Chondrocyte (in vitro differentiated cells): ENCODE measurements around the gene GPR152. TPM values are rescaled to one million over a fixed set of nuclear protein-coding genes. Genes with fewer than 3 reads are reported as not detected.
"Not testable (repeated sequence)": the region's sequence is repeated elsewhere in the genome, so short reads cannot be mapped to it uniquely, and the experiment has no call there.

Source experiments
- DNase-seq: peaks from one replicate; pipeline ENCODE4 v3.0.0; 2021; ENCODE audit warnings: mixed read lengths, low spot score
- H3K27ac Mint-ChIP-seq: one replicate; pipeline ENCODE4 v1.8.0; 2021; ENCODE audit warnings: mild to moderate bottlenecking, moderate library complexity, mixed read lengths; ENCODE audit not compliant: unreplicated experiment
- H3K27me3 Mint-ChIP-seq: 2 replicates; pipeline ENCODE4 v1.8.0; 2021; ENCODE audit warnings: low read depth, mixed read lengths
- H3K36me3 Mint-ChIP-seq: 2 replicates; pipeline ENCODE4 v1.8.0; 2021; ENCODE audit warnings: low read depth, mixed read lengths
- H3K4me1 Mint-ChIP-seq: 2 replicates; pipeline ENCODE4 v1.8.0; 2021; ENCODE audit warnings: low read depth, mild to moderate bottlenecking, mixed read lengths
- H3K4me3 Mint-ChIP-seq: one replicate; pipeline ENCODE4 v1.8.0; 2021; ENCODE audit warnings: mild to moderate bottlenecking, moderate library complexity, mixed read lengths; ENCODE audit not compliant: unreplicated experiment
- H3K9me3 Mint-ChIP-seq: 2 replicates; pipeline ENCODE4 v1.8.0; 2021; ENCODE audit warnings: low read depth, mixed read lengths
- CTCF ChIP-seq: fragments of 200-600 bp; sonication (generic); IDR thresholded peaks from 2 replicates; pipeline ENCODE4 v1.5.0; 2021; ENCODE audit warnings: antibody characterized with exemption, mild to moderate bottlenecking, moderate library complexity
- total RNA-seq: library from RNA; stranded (reverse); gene quantifications from 3 replicates; pipeline ENCODE4 v1.2.1, GENCODE V29; 2021

Gene GPR152
- total RNA-seq, 1 donor from 2014 or later: not detected

- no peak overlapping the region for H3K4me3 Mint-ChIP-seq
- no peaks in the 10 kb centered on the region for H3K9me3 Mint-ChIP-seq
- no peaks in the 10 kb centered on the region for H3K27me3 Mint-ChIP-seq
- DNase-seq: no peak
- H3K36me3 Mint-ChIP-seq: peaks cover 7% of the 10 kb centered on the region
- H3K27ac Mint-ChIP-seq: peak overlapping the region; percentile 51
- H3K4me1 Mint-ChIP-seq: peaks cover 37% of the 10 kb centered on the region
- no peak for TF ChIP-seq CTCF
Measured at GRCh38 chr11:67484847-67485311, 32.4 kb upstream of the GPR152 start.

DNA sequence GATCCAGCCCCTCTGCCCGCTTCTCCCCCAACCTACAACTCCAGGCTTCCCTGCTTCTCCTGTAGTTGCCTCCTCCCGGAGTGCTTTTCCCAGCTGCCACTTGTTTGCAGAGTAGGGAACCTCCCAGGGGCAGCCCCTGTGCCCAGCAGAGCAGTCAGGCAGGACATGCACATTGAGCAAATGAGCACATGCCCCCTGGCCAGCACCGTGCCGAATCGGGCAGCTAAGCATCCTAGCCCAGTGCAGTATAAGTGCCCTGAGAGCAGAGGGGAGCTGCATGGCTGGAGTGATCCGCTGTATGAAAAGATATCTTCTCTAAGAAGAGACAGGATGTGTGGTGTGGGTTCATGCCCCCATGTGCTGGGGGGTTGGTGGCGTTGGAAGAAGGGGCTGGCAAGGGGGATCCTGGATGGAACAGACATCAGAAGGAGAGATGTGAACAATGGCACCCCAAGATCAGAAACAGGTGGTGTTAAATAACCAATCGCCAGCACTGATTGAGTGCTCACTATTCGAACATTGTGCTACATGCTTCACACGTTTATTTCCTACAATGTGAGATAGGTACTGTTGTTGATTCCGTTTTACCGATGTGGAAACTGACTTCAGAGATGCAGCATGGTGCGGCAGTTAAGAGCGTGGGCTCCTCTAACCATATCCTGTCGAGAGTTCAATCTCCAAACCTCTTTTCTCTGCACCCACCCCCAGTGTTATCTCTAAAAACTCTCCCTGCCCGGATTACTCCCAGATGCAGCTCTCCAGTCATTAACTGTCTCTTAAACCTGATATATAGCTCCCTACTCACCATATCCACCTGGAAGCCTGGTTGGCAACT is 31.5 kb upstream of the GPR152 start:
- H3K4me3 Mint-ChIP-seq: peak overlapping the region; percentile 83
- H3K9me3 Mint-ChIP-seq: no peaks in the 10 kb centered on the region
- TF ChIP-seq CTCF: no peak
- peaks cover 3% of the 10 kb centered on the region for H3K36me3 Mint-ChIP-seq
- peaks cover 37% of the 10 kb centered on the region for H3K4me1 Mint-ChIP-seq
- DNase-seq: no peak
- H3K27me3 Mint-ChIP-seq: no peaks in the 10 kb centered on the region
- H3K27ac Mint-ChIP-seq: no peak overlapping the region

GRCh38 chr11:67482827-67483798 is 30.6 kb upstream of the GPR152 start, which contains the start of gene AIP:
TSS of gene AIP (plus strand) at chr11:67483026. CDS start at chr11:67483159, 133 bp downstream.
- H3K36me3 Mint-ChIP-seq: peaks cover 3% of the 10 kb centered on the region

GRCh38 chr11:67482275-67482826 is 29.8 kb upstream of the GPR152 start:
- no peaks in the 10 kb centered on the region for H3K9me3 Mint-ChIP-seq
- no peak for TF ChIP-seq CTCF
- H3K27me3 Mint-ChIP-seq: no peaks in the 10 kb centered on the region
- peaks cover 37% of the 10 kb centered on the region for H3K4me1 Mint-ChIP-seq
- no peaks in the 10 kb centered on the region for H3K36me3 Mint-ChIP-seq
- no peak for DNase-seq
- H3K27ac Mint-ChIP-seq: peak overlapping the region; percentile 98
- H3K4me3 Mint-ChIP-seq: peak overlapping the region; percentile 83

More at GRCh38 chr11:67482827-67483798, 30.6 kb upstream of the GPR152 start, which contains the start of gene AIP:
- peak; percentile 47 for TF ChIP-seq CTCF
- peak; percentile 98 for DNase-seq
- peaks cover 37% of the 10 kb centered on the region for H3K4me1 Mint-ChIP-seq
- no peaks in the 10 kb centered on the region for H3K27me3 Mint-ChIP-seq
- no peaks in the 10 kb centered on the region for H3K9me3 Mint-ChIP-seq
- H3K27ac Mint-ChIP-seq: peak within 1 kb of the TSS; percentile 98
- peak within 1 kb of the TSS; percentile 83 for H3K4me3 Mint-ChIP-seq

GRCh38 chr11:67477344-67478050 is 25.0 kb upstream of the GPR152 start:
- H3K9me3 Mint-ChIP-seq, H3K4me1 Mint-ChIP-seq, H3K36me3 Mint-ChIP-seq, H3K27ac Mint-ChIP-seq, DNase-seq, H3K4me3 Mint-ChIP-seq, H3K27me3 Mint-ChIP-seq: not testable (repeated sequence)

- H3K36me3 Mint-ChIP-seq, H3K4me1 Mint-ChIP-seq, H3K4me3 Mint-ChIP-seq, DNase-seq, H3K27me3 Mint-ChIP-seq, H3K27ac Mint-ChIP-seq, H3K9me3 Mint-ChIP-seq: not testable (repeated sequence)
Measured at GRCh38 chr11:67476692-67477091, 24.2 kb upstream of the GPR152 start.
